Stimulated activated CD4-positive, alpha-beta T cell treated with anti-CD3 and anti-CD28 coated beads, Interleukin-4, amount 100 ng/mL, for 48 hours (primary cell): ENCODE data around the gene SH3PXD2A.
"Not testable (repeated sequence)": the region's sequence is repeated elsewhere in the genome, so short reads cannot be mapped to it uniquely, and the experiment has no call there.

Experiments
- DNase-seq, 2 donors: peaks; one replicate each; pipeline ENCODE4 v3.0.0-alpha.2; 2020; ENCODE audit warnings: low read depth in 2 of 2

SH3PXD2A gene

DNA sequence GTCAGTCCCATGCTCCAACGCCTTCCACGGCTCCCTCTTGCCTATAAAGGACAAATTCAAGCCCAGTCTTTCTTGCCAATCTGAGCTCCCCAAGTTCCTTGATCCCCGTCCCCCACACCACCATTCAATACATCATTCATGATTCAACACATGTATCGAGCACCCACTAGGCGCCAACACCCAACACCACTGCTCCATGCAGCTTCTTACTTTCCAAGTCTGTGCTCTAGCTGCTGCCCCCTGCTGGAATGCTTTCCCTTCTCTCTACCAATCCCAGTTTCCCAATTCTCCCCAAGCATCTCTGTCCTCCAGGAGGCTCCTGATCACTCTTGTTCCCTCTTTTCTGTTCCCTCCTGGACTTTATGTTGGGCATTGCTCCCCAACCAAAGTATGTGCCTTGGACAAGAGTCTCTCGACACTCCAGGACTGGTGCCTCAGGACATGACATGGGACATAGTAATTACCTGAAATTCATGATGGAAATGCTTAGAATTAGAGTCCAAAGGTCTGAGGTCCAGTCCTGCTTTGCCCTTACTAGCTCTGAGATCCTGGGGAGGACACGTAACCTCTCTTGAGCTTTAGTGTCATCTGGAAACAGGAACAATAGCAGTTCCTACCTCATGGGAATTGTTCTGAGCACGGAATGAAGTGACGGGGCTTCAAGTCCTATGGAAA is 189.2 kb downstream of the SH3PXD2A start:
- DNase-seq: no peak

DNA sequence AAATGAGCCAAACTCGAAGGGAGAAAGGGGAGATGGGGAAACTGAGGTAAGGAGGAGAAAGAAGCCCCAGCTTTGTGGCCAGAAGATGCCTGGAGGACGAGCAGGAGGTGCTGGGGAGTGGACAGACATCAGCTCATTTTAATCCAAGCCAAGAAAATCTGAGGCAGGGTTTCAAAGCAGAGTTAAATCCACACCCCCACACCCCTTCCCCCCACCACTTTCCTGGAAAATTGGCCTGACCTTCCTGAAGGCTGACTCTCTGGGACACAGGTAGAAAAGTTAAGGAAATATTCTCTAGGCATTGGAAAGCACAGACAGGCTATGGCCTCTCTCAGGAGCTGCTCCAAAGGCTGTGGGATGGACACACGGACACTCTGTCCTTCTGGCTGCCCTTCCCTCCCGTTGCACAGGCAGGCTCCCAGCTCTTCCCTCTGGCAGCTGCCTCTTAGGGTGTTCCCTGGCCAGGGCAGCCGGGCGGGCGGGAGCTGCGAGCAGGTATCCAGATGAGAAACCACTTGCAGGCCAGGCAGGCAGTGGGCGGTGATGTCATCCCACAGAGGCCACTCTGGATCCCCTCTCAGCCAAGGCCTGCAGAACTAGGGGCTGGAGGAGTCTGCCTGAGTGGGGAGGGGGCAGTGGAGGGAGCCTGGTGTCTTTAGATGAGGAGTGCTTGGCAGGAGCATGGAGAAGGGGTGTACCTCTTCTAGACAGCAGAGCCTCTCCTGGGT is 190.1 kb downstream of the SH3PXD2A start:
- no peak for DNase-seq

DNA sequence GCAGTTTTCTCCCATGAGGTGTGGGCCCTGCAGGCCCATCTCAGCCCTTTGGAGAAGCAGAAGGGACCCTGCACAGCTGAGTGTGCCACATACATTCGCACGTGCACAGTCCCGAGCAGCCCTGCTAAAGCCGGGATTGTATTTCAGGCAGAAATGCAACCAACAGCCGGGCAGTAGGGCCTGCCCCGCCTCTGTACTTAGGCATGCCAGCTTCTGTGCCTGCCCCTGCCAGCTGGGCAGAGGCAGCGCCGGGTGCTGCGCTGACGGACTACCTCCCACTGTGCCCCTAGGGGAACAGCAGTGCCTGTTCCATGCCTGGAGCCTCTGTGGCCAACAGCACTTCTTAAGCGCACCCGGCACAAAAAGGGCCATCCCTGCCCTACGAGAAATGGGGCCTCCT is 191.6 kb downstream of the SH3PXD2A start:
- DNase-seq: no peak

DNA sequence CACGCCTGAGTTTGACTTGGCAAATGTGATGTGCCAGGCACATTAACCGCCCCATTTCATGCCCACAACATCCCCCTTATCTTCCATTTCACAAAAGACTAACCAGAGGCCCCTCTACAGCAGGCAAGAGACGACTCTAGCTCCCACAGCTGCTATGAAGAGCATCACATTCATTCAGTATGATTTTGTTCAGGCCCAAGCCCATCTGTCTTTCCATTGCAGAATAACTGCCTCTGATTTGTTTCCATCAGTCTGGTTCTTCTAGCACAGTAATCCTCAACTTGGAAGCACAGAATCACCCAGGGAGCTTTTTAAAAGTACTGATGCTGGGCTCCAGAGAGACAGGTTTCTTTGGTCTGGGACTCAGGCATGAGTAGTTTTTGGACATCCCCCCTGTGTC is 192.1 kb downstream of the SH3PXD2A start:
- DNase-seq: no peak

DNA sequence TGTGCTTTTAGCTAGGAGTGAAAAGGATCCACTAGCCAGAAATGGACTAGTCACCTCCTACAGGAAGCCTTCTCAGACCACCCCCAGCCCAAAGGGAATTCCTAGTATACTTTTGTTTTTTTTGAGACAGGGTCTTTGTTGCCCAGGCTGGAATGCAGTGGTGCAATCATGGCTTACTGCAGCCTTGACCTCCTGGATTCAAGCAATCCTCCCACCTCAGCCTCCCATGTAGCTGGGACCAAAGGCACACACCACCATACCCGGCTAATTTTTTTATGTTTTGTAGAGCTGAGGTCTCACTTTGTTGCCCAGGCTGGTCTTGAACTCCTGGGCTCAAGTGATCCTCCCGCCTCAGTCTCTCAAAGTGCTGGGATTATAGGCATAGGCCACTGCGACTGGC is 192.7 kb downstream of the SH3PXD2A start:
- not testable (repeated sequence) for DNase-seq

DNA sequence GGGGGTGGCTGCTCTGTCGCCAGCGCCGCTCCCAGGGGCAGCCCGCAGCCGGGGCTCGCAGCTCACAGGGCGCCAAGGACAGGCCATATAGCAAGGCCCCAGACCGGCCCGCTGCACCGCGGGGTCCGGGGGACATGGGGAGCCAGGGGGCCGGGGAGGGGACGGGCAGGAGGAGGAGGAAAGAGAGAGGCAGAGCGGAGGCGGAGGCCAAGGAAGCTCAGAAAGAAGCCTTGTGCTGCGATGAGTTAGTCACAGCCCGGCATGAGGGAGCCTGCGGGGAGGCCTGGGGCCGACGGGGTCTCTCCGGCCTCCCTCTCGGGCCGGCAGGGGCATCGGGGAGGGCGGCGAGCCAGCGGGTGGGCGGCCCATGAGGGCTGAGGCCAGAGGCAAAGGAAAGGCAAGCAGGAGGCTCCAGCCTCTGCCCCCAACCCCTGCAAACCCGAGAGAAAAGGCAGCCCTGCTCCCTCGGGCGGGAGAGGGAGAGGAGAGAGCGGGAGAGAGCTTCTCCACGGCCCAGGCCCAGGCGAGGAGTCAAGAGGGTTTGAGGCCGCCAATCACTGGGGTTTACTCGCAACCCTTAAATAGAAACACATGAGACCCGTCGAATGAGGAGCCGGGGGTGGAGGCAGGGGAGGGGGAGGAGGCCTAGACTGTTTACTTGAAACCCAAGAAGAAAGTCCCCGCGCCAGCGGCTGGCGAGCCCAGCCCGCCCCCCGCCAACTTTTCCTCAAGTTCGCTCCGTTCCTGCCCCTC is 194.0 kb downstream of the SH3PXD2A start:
- peak in 1 of 2 donors; percentile 25 for DNase-seq

DNA sequence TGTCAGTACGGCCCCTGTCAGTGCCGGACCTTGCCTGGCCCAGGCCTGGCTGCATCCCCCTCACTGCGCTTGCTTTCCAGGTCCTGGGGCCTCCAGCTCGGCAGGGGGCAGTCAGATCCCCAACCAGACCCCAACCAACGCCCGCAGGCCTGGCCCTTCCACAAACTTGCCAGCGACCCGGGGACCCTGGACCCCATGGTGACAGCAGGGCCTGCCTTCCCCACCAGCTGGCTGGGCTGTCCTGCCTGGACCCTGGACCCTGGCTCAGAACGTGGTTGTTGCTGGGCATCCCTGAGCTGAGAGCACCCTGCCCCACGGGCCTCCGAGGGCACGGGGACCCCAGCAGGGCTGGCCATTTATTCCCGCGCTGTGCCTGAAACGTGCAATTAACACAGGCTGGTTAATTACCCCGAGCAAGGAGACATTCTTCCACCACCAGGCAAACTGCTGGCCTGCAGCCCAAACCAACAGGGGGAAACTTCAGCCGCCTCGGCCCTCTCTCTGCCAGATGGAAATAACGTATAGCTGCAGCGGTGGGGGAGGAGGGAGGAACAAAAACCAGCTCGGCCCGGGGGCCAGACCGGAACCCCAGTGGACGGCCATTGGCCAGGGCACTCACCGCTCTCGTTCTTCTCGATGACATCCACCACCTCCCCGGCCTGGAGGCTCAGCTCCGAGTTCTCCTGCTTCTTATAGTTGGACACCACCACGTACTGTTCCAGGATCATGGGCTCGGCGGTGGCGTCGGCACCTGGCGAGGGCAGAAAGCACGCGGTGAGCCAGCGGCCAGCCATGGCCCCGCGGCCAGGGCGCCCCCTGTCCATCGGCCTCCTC is 194.8 kb downstream of the SH3PXD2A start:
- no peak for DNase-seq

DNA sequence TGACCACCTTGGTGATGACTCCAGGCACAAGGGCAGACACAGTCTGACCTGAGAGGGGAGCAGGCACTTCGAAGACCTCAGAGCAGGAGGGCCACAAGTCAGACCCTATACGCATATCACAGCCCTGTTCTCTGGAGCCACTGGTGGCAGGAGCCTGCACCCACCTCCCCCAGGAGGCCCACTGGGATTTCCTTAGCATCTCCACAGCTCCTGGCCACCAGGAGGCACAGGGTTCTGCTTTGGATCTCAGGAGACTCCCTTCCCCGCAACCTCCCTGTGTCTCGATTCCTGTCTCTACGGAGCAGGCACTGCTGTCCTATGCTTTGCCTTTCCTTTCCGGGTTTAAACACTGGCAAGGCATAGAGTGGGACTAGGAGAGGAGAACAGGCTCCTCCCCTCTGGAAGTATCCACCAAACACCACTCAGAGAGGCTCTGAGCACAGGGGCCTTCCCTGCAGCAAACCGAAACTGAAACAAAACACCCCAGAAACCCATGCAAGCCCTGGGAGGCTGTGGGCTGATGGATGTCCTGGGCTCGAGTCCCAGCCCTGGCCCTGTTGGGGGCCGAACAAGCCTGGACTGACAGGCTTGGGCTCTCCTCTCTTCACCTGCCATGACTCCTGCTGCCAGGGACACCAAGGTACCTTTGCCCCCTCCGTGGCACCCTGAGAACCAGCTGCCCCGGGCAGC is 195.6 kb downstream of the SH3PXD2A start:
- peak; percentile 40 to 54 for DNase-seq

DNA sequence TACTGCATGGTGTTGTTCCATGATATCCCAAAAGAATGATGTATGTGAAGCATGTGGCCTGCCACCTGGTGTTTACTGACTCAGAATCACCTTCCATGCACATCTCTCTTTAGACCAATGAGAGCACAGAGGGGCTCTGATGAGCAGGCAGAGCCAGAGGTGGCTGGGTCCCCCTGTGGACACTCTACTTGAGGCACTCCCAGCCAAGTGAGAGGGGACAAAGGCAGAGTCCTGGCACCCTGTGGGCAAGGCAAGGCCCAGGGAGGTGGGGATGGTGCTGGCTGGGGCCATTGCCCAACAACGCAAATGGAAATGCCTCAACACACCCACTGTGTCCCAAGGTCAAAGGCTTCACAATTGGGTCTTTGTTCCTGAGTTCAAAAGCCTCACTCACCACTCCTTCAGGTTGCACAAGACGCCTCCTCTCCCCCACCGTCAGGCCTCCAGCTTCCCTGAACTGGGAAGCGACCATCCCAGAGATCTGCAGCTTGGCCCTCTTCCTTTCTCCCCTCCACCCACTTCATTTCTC is 197.3 kb downstream of the SH3PXD2A start:
- no peak for DNase-seq

DNA sequence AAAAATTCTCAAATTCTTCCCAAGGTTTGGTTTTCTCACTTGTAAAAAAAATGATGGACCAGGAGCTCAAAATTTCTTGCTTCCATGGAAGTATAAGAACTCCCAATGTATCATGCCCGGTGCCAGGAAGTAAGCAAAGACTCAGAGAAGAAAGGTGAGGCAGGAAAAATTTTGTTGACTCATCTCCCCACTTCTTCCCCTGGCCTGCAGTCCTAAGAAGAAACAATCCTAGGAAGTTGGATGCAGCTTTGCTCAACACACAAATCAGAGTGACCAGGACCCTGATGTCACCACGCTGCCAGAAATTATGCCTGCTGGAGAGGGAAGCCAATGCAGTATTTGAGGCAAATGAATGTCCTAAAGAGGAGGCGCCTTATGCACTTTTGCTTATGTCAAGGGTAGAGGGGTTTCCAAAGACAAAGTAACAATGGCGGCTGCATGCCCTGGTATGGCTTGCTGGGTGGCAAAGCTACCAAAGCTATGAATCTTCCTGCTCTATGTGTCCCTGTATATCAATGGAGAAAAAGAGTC is 198.2 kb downstream of the SH3PXD2A start:
- DNase-seq: no peak

DNA sequence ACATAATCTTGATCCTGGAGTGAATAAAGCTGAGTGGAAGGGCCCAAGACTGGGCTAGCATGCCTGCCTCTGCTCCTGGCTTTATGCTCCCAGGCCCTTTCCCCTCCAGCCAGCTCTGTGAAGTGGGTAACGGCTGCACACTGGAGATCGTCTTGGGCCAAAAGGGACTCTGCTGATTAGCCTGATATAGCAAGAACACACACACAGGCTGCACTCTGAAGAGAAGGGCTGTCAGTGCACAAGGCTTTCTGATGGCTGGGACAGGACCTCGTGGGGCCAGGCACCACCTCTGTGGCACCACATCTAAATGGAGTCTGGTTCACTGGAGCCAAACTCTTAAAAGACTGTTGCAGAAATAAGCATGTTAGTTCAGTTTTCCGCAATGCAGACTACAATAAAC is 200.5 kb downstream of the SH3PXD2A start:
- DNase-seq: no peak

DNA sequence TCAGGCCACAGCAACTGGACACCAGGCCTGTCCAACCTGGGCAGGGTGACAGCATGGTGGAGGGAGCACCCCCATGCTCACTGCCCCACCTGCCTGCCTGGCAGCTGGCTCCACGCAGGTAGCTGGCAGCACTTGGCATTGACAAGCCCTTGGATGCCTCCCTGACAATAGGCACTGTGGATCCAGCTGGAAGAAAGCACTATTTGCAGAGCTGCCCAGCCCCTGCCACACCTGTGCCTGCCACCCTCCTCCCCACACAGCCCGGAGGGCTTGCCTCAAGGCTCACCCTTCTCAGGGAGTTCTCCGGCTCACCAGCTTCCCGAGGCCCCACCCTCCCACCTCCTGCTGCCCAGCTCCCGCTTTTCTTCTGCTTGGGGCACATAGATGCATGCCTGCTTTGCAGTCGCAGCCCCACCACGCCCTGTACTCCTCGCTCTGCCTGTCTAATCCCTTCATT is 201.8 kb downstream of the SH3PXD2A start:
- DNase-seq: no peak

DNA sequence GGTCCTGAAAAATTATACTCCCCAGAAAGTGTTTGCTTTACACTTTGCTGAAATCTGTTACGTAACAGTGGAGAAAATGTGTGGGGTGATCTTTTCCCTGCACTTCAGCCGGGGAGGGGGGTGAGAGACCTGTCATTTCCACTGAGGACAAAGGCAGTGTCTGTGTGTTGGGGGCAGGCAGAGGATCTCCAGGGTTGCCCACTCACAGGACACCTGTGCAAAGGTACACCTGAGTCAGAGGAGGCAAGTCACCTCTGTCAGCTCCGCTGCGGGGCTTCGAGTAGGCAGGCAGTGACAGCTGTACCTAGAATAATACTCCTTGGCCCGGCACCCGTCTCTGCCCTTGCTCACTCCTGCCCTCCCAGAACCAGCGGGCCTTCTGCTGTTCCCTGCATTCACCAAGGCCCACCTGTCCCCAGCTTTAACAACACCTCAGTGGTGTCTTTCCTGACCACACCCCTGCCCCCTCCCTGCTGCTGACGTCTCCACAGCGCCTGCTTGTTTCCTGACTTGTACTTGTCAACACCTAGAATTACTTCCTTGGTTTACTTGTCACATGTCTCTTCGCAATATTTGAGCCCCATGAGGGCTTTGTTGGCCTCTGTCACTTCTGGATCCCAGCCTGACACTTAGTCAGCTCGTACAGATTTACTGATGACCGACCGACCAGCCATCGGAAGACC is 202.6 kb downstream of the SH3PXD2A start:
- DNase-seq: no peak

DNA sequence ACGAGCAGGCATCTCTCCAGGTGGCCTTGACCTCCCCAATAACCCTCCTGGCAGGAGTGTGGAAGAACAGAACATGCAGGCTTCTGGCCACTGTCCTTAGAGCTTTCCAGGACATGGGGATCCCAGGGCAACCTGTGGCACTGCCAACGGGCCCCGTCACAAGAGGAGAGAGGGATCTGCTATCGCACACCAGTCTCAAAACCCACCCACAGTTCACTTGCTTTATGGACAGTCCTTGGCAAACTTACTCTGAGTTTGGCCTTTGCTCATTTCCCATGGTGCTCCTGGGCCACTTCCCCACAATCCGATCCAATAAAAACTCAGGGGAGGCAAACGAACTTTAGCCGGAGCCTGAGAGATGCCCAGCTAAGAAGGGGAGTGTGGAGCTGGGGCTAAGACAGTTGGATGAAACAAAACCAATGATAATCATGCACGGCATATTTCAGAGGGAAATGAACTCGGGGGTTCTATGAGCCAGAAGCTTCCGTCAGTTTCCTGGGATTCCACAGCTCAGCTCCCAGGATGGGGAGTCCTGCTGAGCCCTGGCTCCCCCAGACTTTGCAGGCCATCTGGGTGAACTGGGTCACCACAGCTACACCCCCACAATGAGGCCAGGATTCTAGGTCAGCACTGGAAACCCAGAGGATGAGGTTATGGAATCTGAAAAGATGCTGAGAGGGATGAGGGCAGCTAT is 203.4 kb downstream of the SH3PXD2A start:
- DNase-seq: no peak

DNA sequence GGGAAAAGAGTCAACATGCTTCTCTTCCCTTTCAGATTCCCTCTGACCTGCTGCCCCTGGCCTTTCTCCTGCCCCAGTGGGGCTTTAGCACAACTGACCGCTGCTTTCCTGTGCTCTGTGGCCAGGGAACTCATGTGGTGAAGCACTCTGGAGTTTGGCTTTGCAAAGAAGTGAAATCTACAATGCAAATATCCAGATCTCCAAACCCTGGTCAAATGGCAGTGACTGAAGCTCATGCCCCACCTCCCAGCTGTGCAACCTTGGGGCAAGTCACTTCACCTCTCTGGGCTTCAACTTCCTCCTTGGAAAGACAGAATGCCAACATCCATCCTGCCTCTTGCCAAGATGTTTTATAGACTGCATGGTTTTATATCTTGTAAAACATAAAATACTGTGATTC is 204.0 kb downstream of the SH3PXD2A start:
- DNase-seq: no peak

DNA sequence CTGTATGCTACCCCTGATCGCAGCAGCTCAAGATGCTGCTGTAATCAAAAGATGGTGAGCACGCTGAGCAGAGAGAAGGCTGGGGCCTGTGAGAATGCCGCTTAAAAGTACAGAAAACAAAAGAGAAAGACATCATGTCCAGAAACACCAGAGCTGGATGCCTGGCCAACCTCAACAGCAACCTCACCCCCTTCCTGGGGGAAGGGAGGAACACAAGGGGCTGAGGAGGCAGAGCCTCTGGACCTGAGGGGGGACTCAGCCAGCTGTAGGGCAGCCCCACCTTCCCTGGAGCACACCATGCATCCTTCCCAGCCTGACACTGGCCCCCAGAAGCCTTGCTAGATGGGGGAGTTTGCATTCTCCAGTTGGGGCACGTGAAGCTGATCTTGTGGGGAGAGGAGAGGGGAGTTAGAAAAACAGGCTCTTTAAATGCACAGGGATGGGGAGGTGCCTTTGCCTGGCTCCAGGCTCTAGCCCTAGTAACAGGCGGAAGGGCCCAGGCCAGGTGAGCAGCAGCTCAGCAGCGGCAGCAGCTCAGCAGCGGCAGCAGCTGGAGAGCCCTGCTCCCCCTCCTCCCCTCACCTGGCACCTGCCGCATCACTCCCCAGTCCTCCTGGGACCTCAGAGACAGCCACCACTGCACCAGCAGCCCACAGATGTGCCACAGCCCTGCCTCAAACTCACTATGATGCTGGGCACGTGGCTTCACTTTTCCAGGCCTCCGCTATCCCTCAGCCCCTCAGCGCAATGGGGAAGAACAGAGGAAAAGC is 205.5 kb downstream of the SH3PXD2A start:
- DNase-seq: no peak

DNA sequence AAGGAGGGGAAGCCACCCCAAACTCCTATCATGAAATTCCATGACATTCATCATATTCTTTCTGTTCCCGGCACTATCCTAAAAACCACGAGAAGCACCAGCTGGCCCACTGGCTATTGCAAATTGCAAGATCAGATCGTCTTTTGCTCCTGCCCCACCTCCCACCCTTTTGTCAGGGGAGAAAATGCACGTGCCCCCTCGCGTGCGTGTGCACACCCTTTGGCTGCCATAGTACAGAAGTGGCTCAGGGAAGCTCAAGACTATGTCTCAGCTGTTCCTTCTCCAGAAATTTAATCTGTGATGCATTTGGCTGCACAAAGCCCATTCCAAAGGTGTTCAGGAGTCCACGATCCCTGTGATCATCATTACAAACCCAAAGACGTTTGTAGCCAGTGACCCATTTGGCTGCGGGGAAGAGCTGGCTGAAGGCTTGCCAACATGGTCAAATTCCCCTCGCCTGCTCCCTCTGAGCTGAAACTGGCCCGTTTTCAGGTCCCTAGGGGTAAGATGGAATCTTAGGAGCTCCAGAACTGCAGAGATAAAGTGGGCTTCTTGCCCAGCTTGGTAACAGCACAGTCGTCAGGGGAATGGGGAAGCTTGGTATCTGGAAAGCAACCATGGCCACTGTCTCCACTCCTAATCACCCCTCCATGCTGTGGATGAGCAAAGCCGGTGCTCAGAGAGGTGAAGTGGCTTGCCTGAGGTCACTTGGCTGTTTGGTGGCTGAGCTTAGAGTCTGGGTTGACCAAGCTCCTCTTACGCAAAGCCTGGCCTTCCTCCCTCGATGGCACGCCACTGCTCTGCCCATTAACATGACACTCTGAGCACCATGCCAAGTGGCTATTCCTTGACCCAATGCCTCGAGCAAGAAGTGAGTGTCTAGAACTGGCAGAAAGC is 206.5 kb downstream of the SH3PXD2A start:
- no peak for DNase-seq

DNA sequence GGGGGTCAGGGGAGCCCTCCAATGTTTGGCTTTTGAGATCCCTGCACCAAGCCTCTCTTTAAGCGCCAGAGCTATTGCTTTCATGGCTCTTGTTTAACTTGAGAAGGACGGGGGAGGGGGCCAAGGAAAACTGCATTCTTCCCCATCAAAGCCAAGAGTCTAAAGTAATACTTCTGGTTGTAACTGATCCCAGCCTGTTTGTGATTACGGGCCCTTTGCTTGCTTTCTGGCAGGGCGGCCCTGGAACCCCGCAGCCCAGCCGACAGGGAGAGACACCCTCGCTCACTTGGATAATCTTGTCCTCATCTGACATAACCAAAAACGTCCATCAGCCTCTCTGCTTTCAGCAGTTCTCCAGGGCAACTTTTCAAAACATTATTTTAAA is 207.1 kb downstream of the SH3PXD2A start:
- no peak for DNase-seq
